Naive thymus-derived CD4-positive, alpha-beta T cell (primary cell): Measurements from ENCODE around the gene SSX4B. TPM values are rescaled to one million over a fixed set of nuclear protein-coding genes. Genes with fewer than 3 reads are reported as not detected.
"Not testable (repeated sequence)": the region's sequence is repeated elsewhere in the genome, so short reads cannot be mapped to it uniquely, and the experiment has no call there.

Experiments used
- ATAC-seq: fragments of 150-1000 bp; cut with Tn5 transposase; 2 replicates; pipeline ENCODE4 v1.10.0; 2021; ENCODE audit warnings: mild to moderate bottlenecking, moderate library complexity
- CTCF ChIA-PET: fragments of 350-600 bp; sonication (Branson Sonifier 250); formaldehyde crosslinking; loops from one replicate; lab custom pipeline; 2021; ENCODE audit warnings: antibody characterized with exemption; lab: Charles Lee
- POLR2A ChIA-PET: fragments of 350-600 bp; sonication (Branson Sonifier 250); formaldehyde crosslinking; loops from one replicate; lab custom pipeline; 2021; ENCODE audit warnings: antibody characterized with exemption, inconsistent platforms; lab: Charles Lee
- DNase-seq, 9 donors: peaks; one replicate each; pipeline versions ENCODE4 v3.0.0 to v3.0.0-alpha.2; 2020 to 2022; ENCODE audit warnings: mixed read lengths in 1 of 9
- H3K27ac ChIP-seq: one replicate; pipeline ENCODE4 v1.7.0; 2013; ENCODE audit warnings: mild to moderate bottlenecking, low read depth, low read length, moderate library complexity
- H3K27me3 ChIP-seq, 2 donors: one replicate each; pipeline ENCODE4 v1.7.0; 2013; ENCODE audit warnings: low read length in 2 of 2, mild to moderate bottlenecking in 2 of 2, moderate library complexity in 2 of 2; ENCODE audit not compliant: control insufficient read depth in 2 of 2, insufficient read depth in 2 of 2
- H3K36me3 ChIP-seq, 3 experiments: 1 replicate in 2 of 3; 2 replicates in 1 of 3; pipeline ENCODE4 v1.7.0; 2013; ENCODE audit warnings: low read length in 3 of 3, mild to moderate bottlenecking in 3 of 3, moderate library complexity in 1 of 3; ENCODE audit not compliant: insufficient read depth in 3 of 3, control insufficient read depth in 2 of 3
- H3K4me1 ChIP-seq, 2 donors: one replicate each; pipeline ENCODE4 v1.7.0; 2013; ENCODE audit warnings: low read length in 2 of 2, mild to moderate bottlenecking in 2 of 2, moderate library complexity in 1 of 2; ENCODE audit not compliant: control insufficient read depth in 2 of 2, insufficient read depth in 2 of 2
- H3K4me3 ChIP-seq: 2 replicates; pipeline ENCODE4 v1.7.0; 2013; ENCODE audit warnings: mild to moderate bottlenecking, low read length
- H3K9me3 ChIP-seq, 3 experiments: 1 replicate in 2 of 3; 2 replicates in 1 of 3; pipeline ENCODE4 v1.7.0; 2013; ENCODE audit warnings: low read length in 3 of 3; ENCODE audit not compliant: control insufficient read depth in 2 of 3
- H3K27ac Mint-ChIP-seq, 9 donors: one replicate each; pipeline ENCODE4 v1.8.0; 2020 to 2022; ENCODE audit warnings: mixed read lengths in 9 of 9, mild to moderate bottlenecking in 8 of 9, moderate library complexity in 5 of 9, inconsistent platforms in 2 of 9
- H3K27me3 Mint-ChIP-seq, 5 donors: one replicate each; pipeline ENCODE4 v1.8.0; 2021 to 2022; ENCODE audit warnings: mixed read lengths in 5 of 5, mild to moderate bottlenecking in 1 of 5
- H3K36me3 Mint-ChIP-seq, 5 donors: one replicate each; pipeline ENCODE4 v1.8.0; 2020 to 2022; ENCODE audit warnings: mixed read lengths in 5 of 5, mild to moderate bottlenecking in 3 of 5, inconsistent platforms in 1 of 5
- H3K4me1 Mint-ChIP-seq, 7 donors: one replicate each; pipeline ENCODE4 v1.8.0; 2020 to 2022; ENCODE audit warnings: mixed read lengths in 7 of 7, mild to moderate bottlenecking in 3 of 7, inconsistent platforms in 1 of 7
- H3K4me3 Mint-ChIP-seq, 10 donors: one replicate each; pipeline ENCODE4 v1.8.0; 2020 to 2022; ENCODE audit warnings: mild to moderate bottlenecking in 10 of 10, mixed read lengths in 10 of 10, moderate library complexity in 6 of 10, inconsistent platforms in 2 of 10
- H3K9me3 Mint-ChIP-seq, 11 donors: one replicate each; pipeline ENCODE4 v1.8.0; 2020 to 2022; ENCODE audit warnings: mixed read lengths in 11 of 11, mild to moderate bottlenecking in 4 of 11, inconsistent platforms in 1 of 11, moderate library complexity in 1 of 11
- intact Hi-C, 2 donors: fragments of 100-400 bp; cut with micrococcal nuclease; formaldehyde crosslinking; loops; one replicate each; pipeline ENCODE4 v1.15.1; 2023
- polyA plus RNA-seq, 2 donors: library from polyadenylated mRNA; unstranded; fragments of 300-500 nt; fragmentation: Illumina TruSeq; gene quantifications; one replicate each; pipeline ENCODE4 v1.2.3, GENCODE V29; 2021
- total RNA-seq, 6 experiments: library from RNA in 5 of 6; stranded (reverse) in 5 of 6; gene quantifications; 1 replicate in 5 of 6; 2 replicates in 1 of 6; pipeline ENCODE4 v1.2.3 and lab custom pipeline; 2021 to 2026

Gene SSX4B
- total and polyA plus RNA-seq, 7 experiments from 2014 or later: not detected

DNA sequence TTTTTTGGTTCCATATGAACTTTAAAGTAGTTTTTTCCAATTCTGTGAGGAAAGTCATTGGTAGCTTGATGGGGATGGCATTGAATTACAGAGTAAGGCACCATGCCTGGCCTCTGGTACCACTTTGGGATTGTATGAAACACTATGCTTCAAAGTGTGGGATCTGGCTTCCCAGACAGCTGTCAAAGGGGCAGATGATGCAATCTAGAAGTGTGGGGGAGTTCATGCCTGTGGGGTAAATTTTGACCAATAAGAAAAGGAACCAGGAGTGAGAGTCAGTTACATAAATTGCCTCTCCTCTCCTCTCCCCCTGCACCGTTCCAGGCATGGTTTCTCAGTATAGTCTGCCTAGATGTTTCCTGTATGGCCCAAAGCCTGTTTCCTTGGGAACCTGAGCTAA is 13.9 kb downstream of the SSX4B start:
- H3K36me3 ChIP-seq, H3K4me1 Mint-ChIP-seq, intact Hi-C loops, H3K4me3 Mint-ChIP-seq, H3K9me3 ChIP-seq, H3K27me3 Mint-ChIP-seq, H3K4me1 ChIP-seq, H3K4me3 ChIP-seq, H3K27ac Mint-ChIP-seq, H3K9me3 Mint-ChIP-seq, POLR2A ChIA-PET, H3K27me3 ChIP-seq, DNase-seq, H3K36me3 Mint-ChIP-seq, ATAC-seq, H3K27ac ChIP-seq: not testable (repeated sequence)
- CTCF ChIA-PET: interaction anchor here (0.8 kb wide), 1 partner anchor 328 kb away, joined by 3 read pairs; no protein-coding TSS in a partner anchor

DNA sequence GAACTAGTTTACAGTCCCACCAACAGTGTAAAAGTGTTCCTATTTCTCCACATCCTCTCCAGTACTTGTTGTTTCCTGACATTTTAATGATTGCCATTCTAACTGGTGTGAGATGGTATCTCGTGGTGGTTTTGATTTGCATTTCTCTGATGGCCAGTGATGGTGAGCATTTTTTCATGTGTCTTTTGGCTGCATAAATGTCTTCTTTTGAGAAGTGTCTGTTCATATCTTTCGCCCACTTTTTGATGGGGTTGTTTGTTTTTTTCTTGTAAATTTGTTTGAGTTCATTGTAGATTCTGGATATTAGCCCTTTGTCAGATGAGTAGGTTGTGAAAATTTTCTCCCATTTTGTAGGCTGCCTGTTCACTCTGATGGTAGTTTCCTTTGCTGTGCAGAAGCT is 14.8 kb downstream of the SSX4B start:
- H3K9me3 ChIP-seq, ATAC-seq, H3K27me3 ChIP-seq, H3K27me3 Mint-ChIP-seq, H3K27ac ChIP-seq, H3K4me1 ChIP-seq, H3K4me1 Mint-ChIP-seq, H3K9me3 Mint-ChIP-seq, H3K36me3 ChIP-seq, H3K4me3 Mint-ChIP-seq, H3K27ac Mint-ChIP-seq, intact Hi-C loops, CTCF ChIA-PET, H3K36me3 Mint-ChIP-seq, POLR2A ChIA-PET, DNase-seq, H3K4me3 ChIP-seq: not testable (repeated sequence)

DNA sequence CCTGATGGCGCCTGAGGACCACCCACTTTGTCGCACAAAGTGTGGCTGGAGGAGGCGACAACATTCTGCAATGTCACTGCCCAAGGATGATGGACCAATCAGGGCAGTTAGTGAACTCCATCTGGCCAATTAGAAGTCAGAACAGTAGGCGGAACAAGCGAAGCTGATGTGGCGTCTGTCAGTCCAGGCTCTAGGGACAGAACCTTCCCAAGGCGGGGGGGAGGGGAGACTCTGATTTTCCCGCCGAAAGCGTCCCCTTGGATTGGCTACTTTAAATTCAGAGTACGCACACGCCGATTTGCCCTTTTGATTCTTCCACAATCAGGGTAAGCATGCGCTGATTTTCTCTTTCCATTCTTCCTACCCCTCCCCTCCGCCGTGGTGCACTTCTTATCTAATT is 28.5 kb downstream of the SSX4B start, which contains the start of gene SSX4:
Gene SSX4, plus strand, starts transcription at position 301 of the 400 bp plus-strand sequence. CDS start 515 bp downstream, outside the sequence.
- H3K36me3 ChIP-seq, H3K27ac ChIP-seq, CTCF ChIA-PET, H3K27ac Mint-ChIP-seq, H3K27me3 Mint-ChIP-seq, DNase-seq, POLR2A ChIA-PET, H3K4me1 ChIP-seq, H3K9me3 ChIP-seq, H3K36me3 Mint-ChIP-seq, H3K9me3 Mint-ChIP-seq, H3K27me3 ChIP-seq, H3K4me3 ChIP-seq, H3K4me3 Mint-ChIP-seq, H3K4me1 Mint-ChIP-seq, intact Hi-C loops, ATAC-seq: not testable (repeated sequence)

DNA sequence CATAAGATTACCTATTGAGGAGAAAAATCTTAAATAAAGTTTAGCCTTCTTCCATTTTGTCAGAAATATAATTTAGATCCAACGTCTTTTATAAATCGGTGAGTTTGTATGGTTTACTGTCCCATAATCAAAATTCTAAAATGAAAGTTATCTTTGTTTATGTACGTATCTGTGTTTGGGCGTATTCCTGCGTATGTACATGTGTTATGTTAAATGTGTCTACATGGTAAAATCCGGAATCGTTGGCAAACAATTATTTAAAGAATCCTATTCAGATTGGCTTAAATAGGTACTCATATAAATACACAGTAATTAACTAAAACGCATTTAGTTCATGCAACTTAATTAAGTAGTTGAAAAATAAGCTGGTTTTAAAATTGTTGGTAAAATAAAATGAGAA is 41.4 kb downstream of the SSX4B start:
- H3K9me3 Mint-ChIP-seq, ATAC-seq, H3K4me3 ChIP-seq, H3K27me3 Mint-ChIP-seq, DNase-seq, intact Hi-C loops, H3K27ac Mint-ChIP-seq, H3K9me3 ChIP-seq, H3K36me3 Mint-ChIP-seq, CTCF ChIA-PET, H3K4me1 ChIP-seq, H3K27ac ChIP-seq, H3K27me3 ChIP-seq, POLR2A ChIA-PET, H3K36me3 ChIP-seq, H3K4me3 Mint-ChIP-seq, H3K4me1 Mint-ChIP-seq: not testable (repeated sequence)

DNA sequence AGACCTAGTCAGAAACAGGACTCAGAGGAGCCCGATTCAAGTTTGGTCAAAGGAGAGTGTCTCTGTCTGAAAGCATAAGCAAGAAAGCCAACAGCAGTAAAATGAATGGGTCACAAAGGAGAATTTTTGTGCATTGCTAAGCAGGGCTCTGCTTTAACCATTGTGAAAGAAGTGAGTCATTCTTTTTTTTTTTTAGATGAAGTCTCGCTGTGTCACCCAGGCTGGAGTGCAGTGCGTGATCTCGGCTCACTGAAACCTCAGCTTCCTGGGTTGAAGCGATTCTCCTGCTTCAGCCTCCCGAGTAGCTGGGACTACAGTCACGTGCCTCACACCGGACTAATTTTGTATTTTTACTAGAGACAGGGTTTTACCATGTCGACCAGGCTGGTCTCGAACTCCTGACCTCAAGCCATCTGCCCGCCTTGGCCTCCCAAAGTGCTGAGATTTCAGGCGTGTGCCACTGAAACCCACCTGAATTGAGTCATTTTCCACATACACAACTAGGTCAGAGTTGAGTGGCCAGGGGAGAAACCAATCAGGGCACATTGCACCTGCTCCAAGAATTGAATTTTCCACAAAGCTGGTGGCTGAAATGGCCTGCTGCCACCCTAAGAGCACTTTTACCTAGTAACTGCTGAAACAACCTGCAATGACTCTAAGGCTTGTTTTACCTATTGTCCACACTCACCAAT is 43.9 kb downstream of the SSX4B start:
- H3K4me3 Mint-ChIP-seq, H3K4me1 ChIP-seq, H3K36me3 Mint-ChIP-seq, ATAC-seq, H3K36me3 ChIP-seq, intact Hi-C loops, CTCF ChIA-PET, DNase-seq, H3K9me3 Mint-ChIP-seq, H3K27me3 Mint-ChIP-seq, H3K27ac ChIP-seq, H3K9me3 ChIP-seq, H3K4me1 Mint-ChIP-seq, POLR2A ChIA-PET, H3K27me3 ChIP-seq, H3K4me3 ChIP-seq, H3K27ac Mint-ChIP-seq: not testable (repeated sequence)

DNA sequence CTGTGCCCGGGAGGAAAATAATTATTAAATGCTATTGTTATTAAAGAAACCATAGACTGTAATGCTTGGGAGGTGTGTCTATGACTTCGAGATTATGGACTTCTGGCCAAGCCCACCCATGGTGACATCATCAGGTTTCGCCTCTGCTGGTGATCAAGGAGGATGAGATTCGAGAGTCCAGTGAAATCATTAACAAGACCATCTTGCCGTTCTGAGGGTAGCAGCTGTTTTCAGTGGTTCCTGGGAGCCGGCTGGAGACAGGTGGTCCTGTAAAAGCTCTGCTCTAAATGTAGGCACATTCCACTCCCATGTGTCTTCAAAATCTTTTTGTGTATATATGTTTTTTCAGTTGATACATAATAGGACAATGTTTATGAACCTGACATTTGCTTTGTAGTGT is 52.5 kb downstream of the SSX4B start:
- ATAC-seq, H3K9me3 Mint-ChIP-seq, DNase-seq, CTCF ChIA-PET, intact Hi-C loops, H3K27me3 Mint-ChIP-seq, H3K36me3 ChIP-seq, H3K27ac ChIP-seq, H3K27ac Mint-ChIP-seq, POLR2A ChIA-PET, H3K4me1 Mint-ChIP-seq, H3K9me3 ChIP-seq, H3K36me3 Mint-ChIP-seq, H3K4me3 Mint-ChIP-seq, H3K4me3 ChIP-seq, H3K4me1 ChIP-seq, H3K27me3 ChIP-seq: not testable (repeated sequence)

DNA sequence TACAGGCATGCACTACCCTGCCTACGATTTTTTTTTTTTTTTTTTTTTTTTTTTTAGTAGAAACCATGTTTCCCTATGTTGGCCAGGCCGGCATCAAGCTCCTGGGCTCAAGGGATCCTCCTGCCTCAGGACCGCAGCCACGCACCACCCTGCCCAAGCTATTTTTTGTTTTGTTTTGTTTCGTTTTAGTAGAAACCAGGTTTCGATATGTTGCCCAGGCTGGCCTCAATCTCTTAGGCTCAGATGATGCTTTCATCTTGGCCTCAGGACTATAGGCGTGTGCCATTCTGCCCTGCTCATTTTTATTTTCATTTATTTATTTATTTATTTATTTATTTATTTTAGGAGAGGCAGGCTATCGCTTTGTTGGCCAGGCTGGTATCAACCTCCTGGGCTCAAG is 54.1 kb downstream of the SSX4B start:
- CTCF ChIA-PET: no interaction called here
- intact Hi-C loops: no loop called here
- peaks cover 0 to 2% (median 0%) of the 10 kb centered on the region in 11 donors for H3K9me3 Mint-ChIP-seq
- Histone ChIP-seq H3K4me3 (no peak overlapping the region), H3K27ac (no peak overlapping the region), H3K27me3 (no peaks in the 10 kb centered on the region), H3K36me3 (no peaks in the 10 kb centered on the region), H3K4me1 (no peaks in the 10 kb centered on the region), H3K9me3 (no peaks in the 10 kb centered on the region)
- H3K27me3 Mint-ChIP-seq: peaks cover 0 to under 1% (median 0%) of the 10 kb centered on the region in 5 donors
- ATAC-seq (no peak), DNase-seq (no peak)
- no peak overlapping the region for H3K27ac Mint-ChIP-seq
- no peaks in the 10 kb centered on the region for H3K36me3 Mint-ChIP-seq
- POLR2A ChIA-PET: no interaction called here
- H3K4me3 Mint-ChIP-seq: no peak overlapping the region
- no peaks in the 10 kb centered on the region for H3K4me1 Mint-ChIP-seq
